MM.1S (cell line): ENCODE results near the gene LYRM9.

Source experiments
- DNase-seq: peaks from one replicate; pipeline ENCODE4 v3.0.0-alpha.2; 2015
- H2AFZ ChIP-seq: fragments of 300-600 bp; sonication (generic); 2 replicates; pipeline ENCODE4 v1.6.0; 2016; ENCODE audit warnings: antibody characterized with exemption, low read length
- H3F3A ChIP-seq: fragments of 300-600 bp; sonication (generic); 2 replicates; pipeline ENCODE4 v1.6.1; 2016; ENCODE audit warnings: mild to moderate bottlenecking, antibody characterized with exemption, low read length, moderate library complexity, mixed read lengths; ENCODE audit not compliant: insufficient read depth
- H3K27ac ChIP-seq: fragments of 300-600 bp; sonication (generic); 2 replicates; pipeline ENCODE4 v1.5.1; 2016; ENCODE audit warnings: mild to moderate bottlenecking, low read length
- H3K27me3 ChIP-seq: fragments of 300-600 bp; sonication (generic); replicated peaks from 2 replicates; pipeline ENCODE4 v1.6.0; 2016; ENCODE audit warnings: low read length; ENCODE audit not compliant: insufficient read depth
- H3K36me3 ChIP-seq: fragments of 300-600 bp; sonication (generic); replicated peaks from 2 replicates; pipeline ENCODE4 v1.6.1; 2016; ENCODE audit warnings: mild to moderate bottlenecking, low read length, mixed read lengths; ENCODE audit not compliant: insufficient read depth
- H3K4me1 ChIP-seq: fragments of 300-600 bp; sonication (generic); 2 replicates; pipeline ENCODE4 v1.6.1; 2016; ENCODE audit warnings: low read length, mixed read lengths
- H3K4me2 ChIP-seq: fragments of 300-600 bp; sonication (generic); 2 replicates; pipeline ENCODE4 v1.6.0; 2016; ENCODE audit warnings: low read depth, low read length
- H3K4me3 ChIP-seq: fragments of 300-600 bp; sonication (generic); 2 replicates; pipeline ENCODE4 v1.5.1; 2016; ENCODE audit warnings: low read length, mixed read lengths
- H3K79me2 ChIP-seq: fragments of 300-600 bp; sonication (generic); 2 replicates; pipeline ENCODE4 v1.6.1; 2016; ENCODE audit warnings: mixed run types, low read length, mixed read lengths
- H3K9ac ChIP-seq: fragments of 300-600 bp; sonication (generic); 2 replicates; pipeline ENCODE4 v1.6.1; 2016; ENCODE audit warnings: low read length, mixed read lengths
- H3K9me2 ChIP-seq: fragments of 300-600 bp; sonication (generic); replicated peaks from 2 replicates; pipeline ENCODE4 v1.6.1; 2016; ENCODE audit warnings: mild to moderate bottlenecking, low read length, mixed read lengths; ENCODE audit not compliant: insufficient read depth
- H3K9me3 ChIP-seq: fragments of 300-600 bp; sonication (generic); replicated peaks from 2 replicates; pipeline ENCODE4 v1.6.1; 2016; ENCODE audit warnings: mild to moderate bottlenecking, low read length, mixed read lengths; ENCODE audit not compliant: insufficient read depth
- H4K20me1 ChIP-seq: fragments of 300-600 bp; sonication (generic); 2 replicates; pipeline ENCODE4 v1.6.1; 2016; ENCODE audit warnings: mild to moderate bottlenecking, low read length, moderate library complexity, mixed read lengths; ENCODE audit not compliant: insufficient read depth
- CTCF ChIP-seq: fragments of 300-600 bp; sonication (generic); IDR thresholded peaks from 2 replicates; pipeline ENCODE4 v1.5.1; 2016; ENCODE audit warnings: antibody characterized with exemption, low read length, mixed read lengths
- EZH2 ChIP-seq: fragments of 300-600 bp; sonication (generic); optimal IDR thresholded peaks from 2 replicates; pipeline ENCODE3; 2017; ENCODE audit warnings: low read depth, mild to moderate bottlenecking, antibody characterized with exemption, low read length, mixed read lengths
- EZH2phosphoT487 ChIP-seq: fragments of 300-600 bp; sonication (generic); IDR thresholded peaks from 2 replicates; pipeline ENCODE4 v1.6.1; 2018; ENCODE audit warnings: antibody characterized with exemption, low read length

LYRM9 gene

GRCh38 chr17:27871407-27871806, 21.8 kb downstream of the LYRM9 start:
- Histone ChIP-seq H4K20me1 (no peaks in the 10 kb centered on the region), H3K4me1 (no peaks in the 10 kb centered on the region), H3K79me2 (no peaks in the 10 kb centered on the region), H3F3A (no peaks in the 10 kb centered on the region), H3K9ac (no peak overlapping the region), H3K36me3 (no peaks in the 10 kb centered on the region), H3K9me2 (no peaks in the 10 kb centered on the region), H3K27ac (no peak overlapping the region), H2AFZ (no peak overlapping the region), H3K9me3 (no peaks in the 10 kb centered on the region), H3K27me3 (no peaks in the 10 kb centered on the region), H3K4me2 (no peak overlapping the region), H3K4me3 (no peak overlapping the region)
- TF ChIP-seq CTCF (no peak), EZH2 (no peak), EZH2phosphoT487 (no peak)
- no peak for DNase-seq

GRCh38 chr17:27870345-27870744, 22.8 kb downstream of the LYRM9 start:
- H3K79me2 ChIP-seq: no peaks in the 10 kb centered on the region
- no peaks in the 10 kb centered on the region for H3K9me2 ChIP-seq
- H3K9ac ChIP-seq: no peak overlapping the region
- H3F3A ChIP-seq: no peaks in the 10 kb centered on the region
- H3K27ac ChIP-seq: no peak overlapping the region
- H3K4me2 ChIP-seq: no peak overlapping the region
- no peak overlapping the region for H2AFZ ChIP-seq
- no peak for DNase-seq
- H3K4me1 ChIP-seq: no peaks in the 10 kb centered on the region
- H3K36me3 ChIP-seq: no peaks in the 10 kb centered on the region
- TF ChIP-seq CTCF (no peak), EZH2 (no peak), EZH2phosphoT487 (no peak)
- no peaks in the 10 kb centered on the region for H4K20me1 ChIP-seq
- H3K9me3 ChIP-seq: no peaks in the 10 kb centered on the region
- no peaks in the 10 kb centered on the region for H3K27me3 ChIP-seq
- H3K4me3 ChIP-seq: no peak overlapping the region

- TF ChIP-seq EZH2 (no peak), EZH2phosphoT487 (no peak), CTCF (no peak)
- H3F3A ChIP-seq: no peaks in the 10 kb centered on the region
- no peak for DNase-seq
These were observed 24.6 kb downstream of the LYRM9 start for GRCh38 chr17:27868565-27868964.

GRCh38 chr17:27862840-27863239, 30.3 kb downstream of the LYRM9 start:
- TF ChIP-seq EZH2 (no peak), CTCF (no peak), EZH2phosphoT487 (no peak)
- H3K9me3 ChIP-seq: no peaks in the 10 kb centered on the region
- H3K4me1 ChIP-seq: no peaks in the 10 kb centered on the region

More at GRCh38 chr17:27868565-27868964, 24.6 kb downstream of the LYRM9 start:
- Histone ChIP-seq H3K27me3 (no peaks in the 10 kb centered on the region), H4K20me1 (no peaks in the 10 kb centered on the region), H3K9me3 (no peaks in the 10 kb centered on the region), H3K4me2 (no peak overlapping the region), H3K36me3 (no peaks in the 10 kb centered on the region), H3K9ac (no peak overlapping the region), H3K27ac (no peak overlapping the region), H3K4me1 (no peaks in the 10 kb centered on the region), H3K4me3 (no peak overlapping the region), H3K79me2 (no peaks in the 10 kb centered on the region), H3K9me2 (no peaks in the 10 kb centered on the region), H2AFZ (no peak overlapping the region)

More at GRCh38 chr17:27862840-27863239, 30.3 kb downstream of the LYRM9 start:
- no peaks in the 10 kb centered on the region for H3K9me2 ChIP-seq
- no peak overlapping the region for H3K27ac ChIP-seq
- H3F3A ChIP-seq: no peaks in the 10 kb centered on the region
- no peak overlapping the region for H3K4me3 ChIP-seq
- H2AFZ ChIP-seq: no peak overlapping the region
- no peaks in the 10 kb centered on the region for H4K20me1 ChIP-seq
- H3K9ac ChIP-seq: no peak overlapping the region
- no peaks in the 10 kb centered on the region for H3K27me3 ChIP-seq
- DNase-seq: no peak
- H3K36me3 ChIP-seq: no peaks in the 10 kb centered on the region
- H3K79me2 ChIP-seq: no peaks in the 10 kb centered on the region
- H3K4me2 ChIP-seq: no peak overlapping the region
